Glutamatergic neuron (in vitro differentiated cells): ENCODE data around the gene ME3. TPM values are rescaled to one million over a fixed set of nuclear protein-coding genes. Genes with fewer than 3 reads are reported as not detected.

Experiments
- DNase-seq: peaks from one replicate; pipeline ENCODE4 v3.0.0; 2022
- H3K27ac Mint-ChIP-seq: one replicate; pipeline ENCODE4 v1.8.0; 2020; ENCODE audit warnings: mild to moderate bottlenecking, mixed read lengths, inconsistent platforms; ENCODE audit not compliant: unreplicated experiment
- H3K27me3 Mint-ChIP-seq: one replicate; pipeline ENCODE4 v1.8.0; 2020; ENCODE audit warnings: mild to moderate bottlenecking, moderate library complexity, mixed read lengths, inconsistent platforms; ENCODE audit not compliant: unreplicated experiment
- H3K36me3 Mint-ChIP-seq: one replicate; pipeline ENCODE4 v1.8.0; 2020; ENCODE audit warnings: mild to moderate bottlenecking, mixed read lengths, inconsistent platforms; ENCODE audit not compliant: unreplicated experiment
- H3K4me1 Mint-ChIP-seq: one replicate; pipeline ENCODE4 v1.8.0; 2020; ENCODE audit warnings: mild to moderate bottlenecking, low read depth, mixed read lengths, inconsistent platforms; ENCODE audit not compliant: unreplicated experiment
- H3K4me3 Mint-ChIP-seq: one replicate; pipeline ENCODE4 v1.8.0; 2020; ENCODE audit warnings: mild to moderate bottlenecking, mixed read lengths, inconsistent platforms; ENCODE audit not compliant: unreplicated experiment
- H3K9me3 Mint-ChIP-seq: one replicate; pipeline ENCODE4 v1.8.0; 2020; ENCODE audit warnings: mild to moderate bottlenecking, moderate library complexity, mixed read lengths, inconsistent platforms; ENCODE audit not compliant: unreplicated experiment
- total RNA-seq: library from RNA; stranded (reverse); fragmentation: NEBNext Ultra II Directional; extraction: Animal tissue kit (Norgen Biotek cat#: 25700); gene quantifications from one replicate; pipeline ENCODE4 v1.2.1, GENCODE V29; 2021; ENCODE audit not compliant: unreplicated experiment
- TF ChIP-seq, protein P1 (sequence below): fragments of 200-600 bp; sonication (generic); IDR thresholded peaks from one replicate; pipeline ENCODE4 v1.5.0; 2021; ENCODE audit not compliant: partially characterized antibody, unreplicated experiment

The ME3 gene
- total RNA-seq, 1 donor from 2014 or later = 12.4 TPM

DNA sequence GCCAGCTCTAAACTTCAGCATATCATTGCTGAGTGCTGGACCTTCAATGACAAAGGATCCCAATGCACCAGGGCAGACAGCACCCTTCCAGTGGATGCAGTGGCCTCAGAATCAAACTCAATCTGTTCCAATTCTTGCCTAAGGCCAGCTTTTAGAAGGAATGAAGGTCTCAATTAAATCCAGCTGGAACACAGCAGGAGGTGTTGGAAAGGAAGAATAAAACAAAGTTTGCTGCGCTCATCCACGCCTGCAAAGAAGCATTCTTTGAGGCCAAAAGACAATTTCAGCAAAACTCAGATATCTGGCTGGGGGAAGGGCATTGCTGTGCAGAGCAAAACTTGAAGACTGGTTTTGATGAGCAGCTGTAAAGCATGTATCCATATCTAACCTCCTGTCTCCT is 177.1 kb downstream of the ME3 start:
- H3K4me3 Mint-ChIP-seq = no peak overlapping the region
- H3K27me3 Mint-ChIP-seq = no peaks in the 10 kb centered on the region
- DNase-seq = no peak
- no peaks in the 10 kb centered on the region for H3K4me1 Mint-ChIP-seq
- H3K9me3 Mint-ChIP-seq = no peaks in the 10 kb centered on the region
- H3K36me3 Mint-ChIP-seq = no peaks in the 10 kb centered on the region
- TF ChIP-seq, protein P1, sequence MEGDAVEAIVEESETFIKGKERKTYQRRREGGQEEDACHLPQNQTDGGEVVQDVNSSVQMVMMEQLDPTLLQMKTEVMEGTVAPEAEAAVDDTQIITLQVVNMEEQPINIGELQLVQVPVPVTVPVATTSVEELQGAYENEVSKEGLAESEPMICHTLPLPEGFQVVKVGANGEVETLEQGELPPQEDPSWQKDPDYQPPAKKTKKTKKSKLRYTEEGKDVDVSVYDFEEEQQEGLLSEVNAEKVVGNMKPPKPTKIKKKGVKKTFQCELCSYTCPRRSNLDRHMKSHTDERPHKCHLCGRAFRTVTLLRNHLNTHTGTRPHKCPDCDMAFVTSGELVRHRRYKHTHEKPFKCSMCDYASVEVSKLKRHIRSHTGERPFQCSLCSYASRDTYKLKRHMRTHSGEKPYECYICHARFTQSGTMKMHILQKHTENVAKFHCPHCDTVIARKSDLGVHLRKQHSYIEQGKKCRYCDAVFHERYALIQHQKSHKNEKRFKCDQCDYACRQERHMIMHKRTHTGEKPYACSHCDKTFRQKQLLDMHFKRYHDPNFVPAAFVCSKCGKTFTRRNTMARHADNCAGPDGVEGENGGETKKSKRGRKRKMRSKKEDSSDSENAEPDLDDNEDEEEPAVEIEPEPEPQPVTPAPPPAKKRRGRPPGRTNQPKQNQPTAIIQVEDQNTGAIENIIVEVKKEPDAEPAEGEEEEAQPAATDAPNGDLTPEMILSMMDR = no peak
- no peak overlapping the region for H3K27ac Mint-ChIP-seq

DNA sequence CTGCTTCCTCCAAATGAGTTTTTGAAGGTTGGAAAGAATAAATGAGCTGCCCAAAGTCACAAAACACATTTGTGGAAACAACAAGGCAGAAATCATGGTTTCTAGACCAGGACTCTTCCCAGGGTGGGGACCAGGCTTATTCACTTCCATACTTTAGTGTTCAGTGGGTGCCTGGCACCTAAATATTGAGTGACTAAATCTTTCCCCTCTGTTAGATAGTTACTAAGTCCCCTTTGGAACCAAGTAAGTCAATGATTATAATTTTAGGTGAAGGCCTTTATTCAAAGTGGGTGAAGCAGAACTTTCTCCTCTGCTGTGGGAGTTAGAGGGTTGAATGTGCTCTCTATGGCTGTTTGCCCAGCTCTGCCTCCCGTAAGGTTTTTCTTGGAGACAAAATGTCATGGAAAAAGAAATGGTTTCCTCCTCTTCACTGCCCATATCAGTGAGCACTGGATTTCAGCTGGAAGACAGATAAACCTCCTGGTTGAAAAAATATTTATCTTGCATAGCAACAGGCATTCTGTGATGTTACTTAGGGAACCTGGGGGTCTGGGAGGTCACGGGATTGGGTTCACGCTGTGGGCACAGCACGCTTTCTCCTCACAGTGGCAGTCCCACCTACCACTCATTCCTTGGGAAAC is 179.9 kb downstream of the ME3 start:
- Mint-ChIP-seq H3K27ac (no peak overlapping the region), H3K4me1 (no peaks in the 10 kb centered on the region), H3K4me3 (no peak overlapping the region), H3K27me3 (peaks cover 2% of the 10 kb centered on the region), H3K36me3 (no peaks in the 10 kb centered on the region), H3K9me3 (no peaks in the 10 kb centered on the region)
- TF ChIP-seq, protein P1 = no peak
- DNase-seq = no peak

DNA sequence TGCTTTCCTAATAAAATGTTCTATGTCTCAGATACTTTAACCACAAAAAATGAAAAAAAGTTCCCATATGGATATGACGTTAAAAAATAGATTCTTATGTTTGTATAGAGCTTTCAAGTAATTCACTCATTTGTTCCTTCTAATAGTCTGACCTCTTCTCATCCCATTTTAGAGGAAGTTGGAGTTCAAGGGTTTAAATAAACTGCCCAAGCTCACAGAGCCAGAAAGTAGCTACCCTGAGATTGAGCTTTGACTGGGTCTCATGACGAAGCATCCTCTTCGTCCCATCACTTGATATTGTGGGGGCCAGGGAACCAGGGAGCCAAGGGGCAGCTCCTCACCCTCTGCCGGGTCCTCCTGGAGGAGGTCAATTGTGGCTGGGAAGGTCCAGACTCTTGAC is 181.4 kb downstream of the ME3 start:
- H3K9me3 Mint-ChIP-seq = no peaks in the 10 kb centered on the region
- H3K27me3 Mint-ChIP-seq = peaks cover 2% of the 10 kb centered on the region

DNA sequence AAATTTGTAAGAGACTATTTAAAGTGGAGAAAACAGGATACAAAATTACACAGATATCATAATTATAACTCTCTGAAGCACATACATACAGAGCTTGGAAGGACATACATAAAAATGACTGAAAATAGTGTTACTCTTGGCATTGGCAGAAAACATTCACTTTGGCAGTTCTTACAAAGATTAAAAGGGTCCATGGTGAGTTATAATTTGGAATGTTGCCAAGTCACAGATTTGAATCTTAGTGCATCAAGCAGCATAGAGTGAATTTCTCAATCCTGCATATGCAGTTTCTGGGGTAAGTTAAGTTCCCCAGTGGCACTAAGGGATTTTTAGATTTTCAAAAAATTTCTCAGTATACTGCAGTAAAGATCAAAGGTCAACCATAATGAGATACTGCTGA is 181.8 kb downstream of the ME3 start:
- Mint-ChIP-seq H3K27ac (no peak overlapping the region), H3K4me3 (no peak overlapping the region), H3K27me3 (peaks cover 2% of the 10 kb centered on the region), H3K9me3 (no peaks in the 10 kb centered on the region), H3K36me3 (no peaks in the 10 kb centered on the region), H3K4me1 (no peaks in the 10 kb centered on the region)
- TF ChIP-seq, protein P1 = no peak
- DNase-seq = no peak

More for the DNA sequence above, 181.4 kb downstream of the ME3 start:
- Mint-ChIP-seq H3K36me3 (no peaks in the 10 kb centered on the region), H3K4me3 (no peak overlapping the region), H3K4me1 (no peaks in the 10 kb centered on the region), H3K27ac (no peak overlapping the region)
- TF ChIP-seq, protein P1 = no peak
- DNase-seq = no peak

DNA sequence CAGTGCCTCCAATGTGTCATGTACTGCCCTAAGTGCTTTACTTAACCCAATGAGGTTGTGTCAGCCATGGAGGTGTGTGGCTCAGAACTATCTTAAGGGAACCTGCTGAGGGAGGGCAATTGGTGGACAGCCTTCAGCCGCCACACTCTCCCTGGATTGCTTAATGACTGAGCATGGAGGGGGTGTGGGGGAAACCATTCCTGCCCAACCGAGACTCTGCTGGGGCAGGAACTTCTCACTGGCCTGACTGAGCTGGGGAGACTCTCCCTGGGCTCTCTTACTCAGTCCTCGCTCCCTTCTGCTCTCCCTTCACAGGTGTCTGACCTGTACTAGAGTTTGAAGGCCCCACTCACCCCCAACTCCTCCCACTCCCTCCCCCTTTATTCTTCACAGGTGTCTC is 183.0 kb downstream of the ME3 start:
- Mint-ChIP-seq H3K27ac (no peak overlapping the region), H3K27me3 (peaks cover 2% of the 10 kb centered on the region), H3K36me3 (no peaks in the 10 kb centered on the region), H3K9me3 (no peaks in the 10 kb centered on the region), H3K4me1 (no peaks in the 10 kb centered on the region), H3K4me3 (no peak overlapping the region)
- TF ChIP-seq, protein P1 = no peak
- no peak for DNase-seq
